Cardiac muscle cell (in vitro differentiated cells and primary cell): ENCODE data around the gene FAM204A. TPM values are rescaled to one million over a fixed set of nuclear protein-coding genes. Genes with fewer than 3 reads are reported as not detected.

ENCODE experiments used
- DNase-seq, 2 donors: peaks; one replicate each; pipeline versions ENCODE4 v3.0.0 to v3.0.0-alpha.2; 2010 to 2017; ENCODE audit warnings: low read depth in 1 of 2, low spot score in 1 of 2
- H3K27ac ChIP-seq: fragments of 200-600 bp; sonication (generic); 2 replicates; pipeline ENCODE4 v1.5.1; 2016
- H3K27me3 ChIP-seq: fragments of 200-600 bp; sonication (generic); 2 replicates; pipeline ENCODE4 v1.6.0; 2016; ENCODE audit warnings: control low read depth
- H3K36me3 ChIP-seq: fragments of 200-600 bp; sonication (generic); 2 replicates; pipeline ENCODE4 v1.5.1; 2016; ENCODE audit warnings: control low read depth
- H3K4me1 ChIP-seq: fragments of 200-600 bp; sonication (generic); 2 replicates; pipeline ENCODE4 v1.8.1; 2017; ENCODE audit warnings: low read depth, mild to moderate bottlenecking, mixed run types
- H3K4me3 ChIP-seq: fragments of 200-600 bp; sonication (generic); 2 replicates; pipeline ENCODE4 v1.5.1; 2016; ENCODE audit warnings: mild to moderate bottlenecking
- H3K9me3 ChIP-seq: fragments of 200-600 bp; sonication (generic); 2 replicates; pipeline ENCODE4 v1.5.1; 2017; ENCODE audit warnings: low read depth, mild to moderate bottlenecking, control low read depth
- CTCF ChIP-seq: IDR thresholded peaks from 2 replicates; pipeline ENCODE4 v1.5.1; 2012; ENCODE audit warnings: low read depth, mild to moderate bottlenecking, low read length
- polyA plus RNA-seq: library from polyadenylated mRNA; unstranded; fragments of >200 nt; fragmentation: Nextera tagmentation; extraction: Ambion mirVana; gene quantifications from 2 replicates; pipeline ENCODE4 v1.2.1, GENCODE V29; 2016
- total RNA-seq: library from RNA; depleted of rRNA; stranded (reverse); fragments of >200 nt; gene quantifications from 2 replicates; pipeline ENCODE4 v1.2.3, GENCODE V29; 2016

The FAM204A gene
- total and polyA plus RNA-seq, 2 experiments from 2014 or later: 39.5 to 49.5 TPM

GRCh38 chr10:118357841-118358240 is 15.7 kb upstream of the FAM204A start:
- peaks cover 64% of the 10 kb centered on the region for H3K27me3 ChIP-seq
- no peak overlapping the region for H3K4me3 ChIP-seq
- no peaks in the 10 kb centered on the region for H3K4me1 ChIP-seq
- no peak overlapping the region for H3K27ac ChIP-seq
- H3K9me3 ChIP-seq: no peaks in the 10 kb centered on the region
- no peaks in the 10 kb centered on the region for H3K36me3 ChIP-seq
- no peak for DNase-seq
- no peak for TF ChIP-seq CTCF

DNA sequence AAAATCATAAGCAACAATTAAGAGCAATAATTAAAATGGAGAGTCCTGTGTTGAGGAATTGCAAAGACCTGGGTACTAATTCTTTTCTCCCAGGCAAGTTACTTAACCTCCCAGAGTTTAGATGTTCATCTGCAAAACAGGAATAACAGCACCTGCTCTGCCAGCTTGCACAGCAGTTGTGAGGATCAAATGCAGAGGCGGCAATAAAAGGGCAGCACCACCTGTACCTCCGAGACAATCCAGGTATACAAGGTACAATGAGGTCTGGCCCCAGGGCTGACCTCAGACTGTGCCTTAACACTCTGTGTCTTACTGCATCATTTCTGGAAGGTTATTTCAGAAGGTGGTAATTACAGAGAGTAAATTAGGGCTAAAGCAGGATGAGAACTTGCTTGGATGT is 14.5 kb upstream of the FAM204A start:
- DNase-seq: no peak
- Histone ChIP-seq H3K4me3 (no peak overlapping the region), H3K4me1 (no peaks in the 10 kb centered on the region), H3K9me3 (no peaks in the 10 kb centered on the region), H3K27ac (no peak overlapping the region), H3K27me3 (peaks cover 70% of the 10 kb centered on the region), H3K36me3 (no peaks in the 10 kb centered on the region)
- no peak for TF ChIP-seq CTCF

GRCh38 chr10:118355234-118355633 is 13.1 kb upstream of the FAM204A start:
- no peaks in the 10 kb centered on the region for H3K4me1 ChIP-seq
- H3K36me3 ChIP-seq: no peaks in the 10 kb centered on the region
- H3K9me3 ChIP-seq: no peaks in the 10 kb centered on the region
- H3K27me3 ChIP-seq: peaks cover 69% of the 10 kb centered on the region
- H3K4me3 ChIP-seq: no peak overlapping the region
- DNase-seq: no peak
- TF ChIP-seq CTCF: no peak
- no peak overlapping the region for H3K27ac ChIP-seq

- no peak for DNase-seq
- Histone ChIP-seq H3K36me3 (no peaks in the 10 kb centered on the region), H3K27me3 (peaks cover 44% of the 10 kb centered on the region), H3K27ac (no peak overlapping the region), H3K4me1 (no peaks in the 10 kb centered on the region), H3K9me3 (no peaks in the 10 kb centered on the region), H3K4me3 (no peak overlapping the region)
- no peak for TF ChIP-seq CTCF
These were observed 7.1 kb upstream of the FAM204A start for GRCh38 chr10:118349235-118349634.

GRCh38 chr10:118343549-118343948 is 1.4 kb upstream of the FAM204A start:
- DNase-seq: no peak
- Histone ChIP-seq H3K36me3 (no peaks in the 10 kb centered on the region), H3K4me3 (no peak overlapping the region), H3K27ac (no peak overlapping the region), H3K4me1 (peaks cover 12% of the 10 kb centered on the region), H3K27me3 (peaks cover 11% of the 10 kb centered on the region), H3K9me3 (no peaks in the 10 kb centered on the region)
- no peak for TF ChIP-seq CTCF

GRCh38 chr10:118343115-118343514 is 991 bp upstream of the FAM204A start:
- peaks cover 12% of the 10 kb centered on the region for H3K4me1 ChIP-seq
- peaks cover 11% of the 10 kb centered on the region for H3K27me3 ChIP-seq
- H3K9me3 ChIP-seq: no peaks in the 10 kb centered on the region
- no peak overlapping the region for H3K27ac ChIP-seq
- TF ChIP-seq CTCF: no peak
- no peaks in the 10 kb centered on the region for H3K36me3 ChIP-seq
- H3K4me3 ChIP-seq: no peak overlapping the region
- DNase-seq: peak in 1 of 2 donors; percentile 12
